Neural cell (in vitro differentiated cells): ENCODE results near the gene ZNF385D. TPM values are rescaled to one million over a fixed set of nuclear protein-coding genes. Genes with fewer than 3 reads are reported as not detected.

Experiments
- H2AFZ ChIP-seq: fragments of 200-600, 300-800 bp; sonication (generic), shearing (Covaris generic); 2 replicates; pipeline ENCODE4 v1.6.0; 2014; ENCODE audit warnings: low read depth, mild to moderate bottlenecking, antibody characterized with exemption, low read length, moderate library complexity
- H3F3A ChIP-seq: fragments of 200-600 bp; shearing (Covaris generic); 2 replicates; pipeline ENCODE4 v1.6.1; 2016; ENCODE audit warnings: mild to moderate bottlenecking, moderate library complexity, mixed read lengths, antibody characterized with exemption, low read length; ENCODE audit not compliant: insufficient read depth, poor library complexity, severe bottlenecking
- H3K27ac ChIP-seq: fragments of 200-600, 300-800 bp; sonication (generic), shearing (Covaris generic); 2 replicates; pipeline ENCODE4 v1.5.1; 2014; ENCODE audit warnings: mild to moderate bottlenecking, low read length, moderate library complexity
- H3K27me3 ChIP-seq: fragments of 300-800, 200-600 bp; sonication (generic), shearing (Covaris generic); 2 replicates; pipeline ENCODE4 v1.6.0; 2014; ENCODE audit warnings: mild to moderate bottlenecking, low read depth, low read length, moderate library complexity; ENCODE audit not compliant: insufficient read depth
- H3K36me3 ChIP-seq: fragments of 300-800, 200-600 bp; sonication (generic), shearing (Covaris generic); 2 replicates; pipeline ENCODE4 v1.5.1; 2014; ENCODE audit warnings: mild to moderate bottlenecking, antibody characterized with exemption, low read length, moderate library complexity; ENCODE audit not compliant: insufficient read depth
- H3K4me2 ChIP-seq: fragments of 300-800, 200-600 bp; sonication (generic), shearing (Covaris generic); 2 replicates; pipeline ENCODE4 v1.6.0; 2014; ENCODE audit warnings: mild to moderate bottlenecking, low read length
- H3K4me3 ChIP-seq: fragments of 300-800, 200-600 bp; sonication (generic), shearing (Covaris generic); 2 replicates; pipeline ENCODE4 v1.5.1; 2014; ENCODE audit warnings: mild to moderate bottlenecking, low read length, moderate library complexity
- H3K79me2 ChIP-seq: fragments of 200-600 bp; shearing (Covaris generic); replicated peaks from 2 replicates; pipeline ENCODE4 v1.6.0; 2014; ENCODE audit warnings: mild to moderate bottlenecking, low read length, moderate library complexity; ENCODE audit not compliant: insufficient read depth
- H3K9ac ChIP-seq: fragments of 300-800, 200-600 bp; sonication (generic), shearing (Covaris generic); 2 replicates; pipeline ENCODE4 v1.6.1; 2016; ENCODE audit warnings: mild to moderate bottlenecking, low read length, mixed read lengths
- H3K9me2 ChIP-seq: fragments of 200-600 bp; shearing (Covaris generic); 2 replicates; pipeline ENCODE4 v1.6.1; 2016; ENCODE audit warnings: mild to moderate bottlenecking, low read length, mixed read lengths; ENCODE audit not compliant: insufficient read depth
- H3K9me3 ChIP-seq: fragments of 200-600, 300-800 bp; sonication (generic), shearing (Covaris generic); 2 replicates; pipeline ENCODE4 v1.6.1; 2016; ENCODE audit warnings: mild to moderate bottlenecking, mixed run types, low read length, moderate library complexity, mixed read lengths
- H4K20me1 ChIP-seq: fragments of 200-600 bp; shearing (Covaris generic); 2 replicates; pipeline ENCODE4 v1.6.1; 2016; ENCODE audit warnings: mild to moderate bottlenecking, mixed run types; ENCODE audit not compliant: insufficient read depth
- EP300 ChIP-seq: fragments of 450-650 bp; conservative IDR thresholded peaks from 2 replicates; pipeline ENCODE4 v1.6.1; 2014; ENCODE audit warnings: antibody characterized with exemption, mild to moderate bottlenecking, moderate library complexity; ENCODE audit not compliant: poor library complexity, severe bottlenecking
- EZH2 ChIP-seq: fragments of 200-600, 300-800 bp; shearing (Covaris generic), sonication (generic); IDR thresholded peaks from 2 replicates; pipeline ENCODE4 v1.6.1; 2014; ENCODE audit warnings: antibody characterized with exemption, low read length, borderline replicate concordance, mild to moderate bottlenecking; ENCODE audit not compliant: insufficient read depth, poor library complexity, severe bottlenecking
- MXI1 ChIP-seq: fragments of 450-650 bp; conservative IDR thresholded peaks from 2 replicates; pipeline ENCODE4 v1.6.1; 2014; ENCODE audit warnings: antibody characterized with exemption, mild to moderate bottlenecking; ENCODE audit not compliant: poor library complexity, severe bottlenecking
- POLR2AphosphoS5 ChIP-seq: IDR thresholded peaks from 2 replicates; pipeline ENCODE4 v1.6.1; 2012
- RAD21 ChIP-seq: fragments of 450-650 bp; conservative IDR thresholded peaks from 2 replicates; pipeline ENCODE4 v1.6.1; 2014; ENCODE audit warnings: antibody characterized with exemption, mild to moderate bottlenecking, moderate library complexity
- REST ChIP-seq: IDR thresholded peaks from 2 replicates; pipeline ENCODE4 v1.6.1; 2012; ENCODE audit warnings: borderline replicate concordance
- SMC3 ChIP-seq: fragments of 450-650 bp; conservative IDR thresholded peaks from 2 replicates; pipeline ENCODE4 v1.6.1; 2014; ENCODE audit warnings: antibody characterized with exemption, mild to moderate bottlenecking, moderate library complexity; ENCODE audit not compliant: poor library complexity
- TAF1 ChIP-seq: IDR thresholded peaks from 2 replicates; pipeline ENCODE4 v1.6.1; 2012; ENCODE audit warnings: low read depth
- polyA plus RNA-seq: library from polyadenylated mRNA; depleted of rRNA; stranded (reverse); fragments of >200 nt; gene quantifications from 2 replicates; pipeline ENCODE4 v1.2.3, GENCODE V29; 2014
- TF ChIP-seq, protein P1 (sequence below): fragments of 450-650 bp; IDR thresholded peaks from 2 replicates; pipeline ENCODE4 v1.5.1; 2014; ENCODE audit warnings: antibody characterized with exemption, mild to moderate bottlenecking, moderate library complexity; ENCODE audit not compliant: poor library complexity, severe bottlenecking

Gene ZNF385D
- polyA plus RNA-seq, 1 donor from 2014 or later = 3.4 TPM

DNA sequence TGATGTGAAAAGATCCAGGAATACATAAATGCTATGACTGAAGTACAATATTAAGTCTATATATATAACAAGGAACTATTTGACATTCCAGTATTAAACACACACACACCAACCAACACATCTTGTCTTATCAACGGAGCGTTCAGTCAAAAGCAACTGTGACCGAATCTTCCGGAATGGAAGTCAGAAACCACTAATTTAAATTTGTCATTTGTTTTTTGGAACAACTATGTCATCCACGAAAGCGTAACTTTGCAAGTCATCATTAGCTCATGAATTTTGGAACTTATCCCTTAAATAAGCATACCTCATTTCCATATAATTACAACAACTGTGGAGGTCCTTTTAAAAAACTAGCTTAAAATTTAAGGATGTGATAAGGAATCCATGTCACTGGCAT lies 5.0 kb downstream of the ZNF385D start:
- Histone ChIP-seq H2AFZ (no peak overlapping the region), H3K9me2 (no peaks in the 10 kb centered on the region), H3K9ac (no peak overlapping the region), H3K4me3 (no peak overlapping the region), H3K27me3 (no peaks in the 10 kb centered on the region), H3F3A (no peaks in the 10 kb centered on the region), H3K27ac (no peak overlapping the region), H3K4me2 (no peak overlapping the region), H3K36me3 (no peaks in the 10 kb centered on the region), H4K20me1 (no peaks in the 10 kb centered on the region), H3K79me2 (no peaks in the 10 kb centered on the region), H3K9me3 (peaks cover 4% of the 10 kb centered on the region)
- TF ChIP-seq POLR2AphosphoS5 (no peak), TAF1 (no peak), EP300 (no peak), SMC3 (no peak), MXI1 (no peak), EZH2 (no peak), RAD21 (no peak), REST (no peak)
- TF ChIP-seq, protein P1, sequence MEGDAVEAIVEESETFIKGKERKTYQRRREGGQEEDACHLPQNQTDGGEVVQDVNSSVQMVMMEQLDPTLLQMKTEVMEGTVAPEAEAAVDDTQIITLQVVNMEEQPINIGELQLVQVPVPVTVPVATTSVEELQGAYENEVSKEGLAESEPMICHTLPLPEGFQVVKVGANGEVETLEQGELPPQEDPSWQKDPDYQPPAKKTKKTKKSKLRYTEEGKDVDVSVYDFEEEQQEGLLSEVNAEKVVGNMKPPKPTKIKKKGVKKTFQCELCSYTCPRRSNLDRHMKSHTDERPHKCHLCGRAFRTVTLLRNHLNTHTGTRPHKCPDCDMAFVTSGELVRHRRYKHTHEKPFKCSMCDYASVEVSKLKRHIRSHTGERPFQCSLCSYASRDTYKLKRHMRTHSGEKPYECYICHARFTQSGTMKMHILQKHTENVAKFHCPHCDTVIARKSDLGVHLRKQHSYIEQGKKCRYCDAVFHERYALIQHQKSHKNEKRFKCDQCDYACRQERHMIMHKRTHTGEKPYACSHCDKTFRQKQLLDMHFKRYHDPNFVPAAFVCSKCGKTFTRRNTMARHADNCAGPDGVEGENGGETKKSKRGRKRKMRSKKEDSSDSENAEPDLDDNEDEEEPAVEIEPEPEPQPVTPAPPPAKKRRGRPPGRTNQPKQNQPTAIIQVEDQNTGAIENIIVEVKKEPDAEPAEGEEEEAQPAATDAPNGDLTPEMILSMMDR = no peak

- Histone ChIP-seq H3K27ac (no peak overlapping the region), H3K36me3 (no peaks in the 10 kb centered on the region), H3K9ac (no peak overlapping the region), H3K4me3 (no peak overlapping the region), H3F3A (no peaks in the 10 kb centered on the region), H3K79me2 (no peaks in the 10 kb centered on the region), H3K9me2 (no peaks in the 10 kb centered on the region), H3K9me3 (peaks cover 4% of the 10 kb centered on the region), H2AFZ (no peak overlapping the region), H3K4me2 (no peak overlapping the region), H3K27me3 (no peaks in the 10 kb centered on the region), H4K20me1 (no peaks in the 10 kb centered on the region)
- no peak for TF ChIP-seq TAF1
- TF ChIP-seq, protein P1 = no peak
- TF ChIP-seq RAD21 = no peak
- no peak for TF ChIP-seq POLR2AphosphoS5
- no peak for TF ChIP-seq REST
- TF ChIP-seq SMC3 = no peak
- no peak for TF ChIP-seq EP300
- no peak for TF ChIP-seq MXI1
- TF ChIP-seq EZH2 = no peak
Observed at GRCh38 chr3:21744793-21745192, 6.2 kb downstream of the ZNF385D start.
